Fibroblast of skin of right biceps (primary cell): ENCODE results near the gene LAMTOR4.
A peak's percentile ranks its signal among the peaks of the same experiment; 100 is the strongest.
"Not testable (repeated sequence)": the region's sequence is repeated elsewhere in the genome, so short reads cannot be mapped to it uniquely, and the experiment has no call there.

Experiments used
- DNase-seq: peaks from one replicate; pipeline ENCODE4 v3.0.0-alpha.2; 2013

LAMTOR4 gene

GRCh38 chr7:100173806-100174495, 25.2 kb downstream of the LAMTOR4 start:
- no peak for DNase-seq

- DNase-seq: no peak
These were observed 25.9 kb downstream of the LAMTOR4 start for GRCh38 chr7:100174582-100174981.

- DNase-seq: no peak
These were observed 26.7 kb downstream of the LAMTOR4 start for GRCh38 chr7:100175296-100175935.

GRCh38 chr7:100176096-100177044, 27.7 kb downstream of the LAMTOR4 start:
- DNase-seq: no peak

- DNase-seq: peak; percentile 98
These were observed 28.6 kb downstream of the LAMTOR4 start, which contains the start of the genes GPC2 and STAG3 for GRCh38 chr7:100177045-100178001. GPC2 (minus strand) TSS chr7:100177381; CDS start chr7:100177199, 182 bp downstream. STAG3 (plus strand) TSS chr7:100177918; CDS start chr7:100180557, 2,639 bp downstream.

- DNase-seq: not testable (repeated sequence)
These were observed 31.4 kb downstream of the LAMTOR4 start for GRCh38 chr7:100180084-100180483.

- DNase-seq: not testable (repeated sequence)
These were observed 33.9 kb downstream of the LAMTOR4 start for GRCh38 chr7:100182616-100183015.

- not testable (repeated sequence) for DNase-seq
These were observed 34.4 kb downstream of the LAMTOR4 start for GRCh38 chr7:100183090-100183489.

GRCh38 chr7:100185726-100186125, 37.0 kb downstream of the LAMTOR4 start:
- DNase-seq: no peak

GRCh38 chr7:100189061-100189460, 40.3 kb downstream of the LAMTOR4 start:
- DNase-seq: no peak

- DNase-seq: peak; percentile 67
These were observed 41.5 kb downstream of the LAMTOR4 start for GRCh38 chr7:100190048-100190711.

GRCh38 chr7:100191775-100192174, 43.1 kb downstream of the LAMTOR4 start:
- DNase-seq: peak; percentile 58

GRCh38 chr7:100192281-100192862, 43.7 kb downstream of the LAMTOR4 start:
- not testable (repeated sequence) for DNase-seq

GRCh38 chr7:100192969-100193368, 44.3 kb downstream of the LAMTOR4 start:
- DNase-seq: no peak

GRCh38 chr7:100195222-100195621, 46.5 kb downstream of the LAMTOR4 start:
- DNase-seq: no peak

GRCh38 chr7:100195901-100196322, 47.2 kb downstream of the LAMTOR4 start:
- not testable (repeated sequence) for DNase-seq

- no peak for DNase-seq
These were observed 49.5 kb downstream of the LAMTOR4 start for GRCh38 chr7:100198266-100198665.

- no peak for DNase-seq
These were observed 52.0 kb downstream of the LAMTOR4 start for GRCh38 chr7:100200693-100201092.
